Adrenal gland (tissue), 12 donors: ENCODE data around the gene OR51T1. TPM values are rescaled to one million over a fixed set of nuclear protein-coding genes. Genes with fewer than 3 reads are reported as not detected.

Experiments
- DNase-seq, 7 donors: peaks; one replicate each; pipeline ENCODE4 v3.0.0-alpha.2; 2019 to 2020
- H3K27ac ChIP-seq, 5 donors: fragments of 200-600 bp; sonication (generic) in 4 of 5; 1 replicate in 3 of 5; 2 replicates in 2 of 5; pipeline versions ENCODE4 v1.5.1 to v1.8.0; 2016 to 2020; ENCODE audit warnings: mild to moderate bottlenecking in 1 of 5
- H3K27me3 ChIP-seq: fragments of 200-600 bp; 2 replicates; pipeline ENCODE4 v1.8.0; 2021
- H3K36me3 ChIP-seq, 2 donors: fragments of 200-600 bp; replicated peaks in 1 of 2; 1 replicate in 1 of 2; 2 replicates in 1 of 2; pipeline versions ENCODE4 v1.5.1 to v1.8.0; 2018 to 2022
- H3K4me1 ChIP-seq, 2 donors: fragments of 200-600 bp; replicated peaks in 1 of 2; 1 replicate in 1 of 2; 2 replicates in 1 of 2; pipeline versions ENCODE4 v1.5.1 to v1.8.0; 2018 to 2021
- H3K4me3 ChIP-seq, 4 donors: fragments of 200-600 bp; sonication (generic) in 3 of 4; one replicate each; pipeline ENCODE4 v1.5.1; 2016 to 2018
- H3K9me3 ChIP-seq, 3 donors: fragments of 200-600 bp; sonication (generic) in 1 of 3; replicated peaks in 1 of 3; 1 replicate in 2 of 3; 2 replicates in 1 of 3; pipeline versions ENCODE4 v1.5.1 to v1.8.0; 2016 to 2021
- POLR2A ChIP-seq, 2 donors: fragments of 450-650 bp; IDR thresholded peaks; one replicate each; pipeline ENCODE4 v1.6.1; 2017; ENCODE audit warnings: antibody characterized with exemption in 2 of 2, mild to moderate bottlenecking in 2 of 2, moderate library complexity in 1 of 2
- WGBS, 4 donors: extraction: QIAGEN DNeasy Blood & Tissue Kit in 2 of 4; methylation state at CpG; one replicate each; pipeline versions ENCODE4 v1.1.5 to v1.1.7; 2013 to 2017; 5-methylcytosine and 5-hydroxymethylcytosine counted together
- intact Hi-C, 2 donors: fragments of 100-400 bp; cut with DNase I; formaldehyde crosslinking; loops; one replicate each; pipeline versions ENCODE4 v1.14.1 to v1.15.0; 2022 to 2023
- polyA plus RNA-seq, 3 donors: library from polyadenylated mRNA; stranded (reverse); fragments of 200-250 nt in 2 of 3; fragments of 350-450 nt in 1 of 3; fragmentation: Illumina TruSeq in 1 of 3; extraction: RNeasy Lipid Tissue Mini Kit (QIAGEN cat#74804) in 1 of 3; gene quantifications; one replicate each; pipeline ENCODE4 v1.2.3, GENCODE V29; 2013 to 2014
- total RNA-seq, 9 donors: library from RNA; depleted of rRNA in 4 of 9; stranded (reverse); fragments of >200 nt in 4 of 9; fragments of 120-200 nt in 1 of 9; fragmentation: NEBNext Ultra II Directional in 1 of 9; extraction: Animal tissue kit (Norgen Biotek cat#: 25700) in 1 of 9; gene quantifications; one replicate each; pipeline versions ENCODE4 v1.1.0 to v1.2.4, GENCODE V29; 2013 to 2023
- TF ChIP-seq, protein P1 (sequence below), 6 experiments: fragments of 450-650 bp in 4 of 6; fragments of 200-600 bp in 2 of 6; sonication (generic) in 1 of 6; IDR thresholded peaks; 1 replicate in 5 of 6; 2 replicates in 1 of 6; pipeline versions ENCODE4 v1.5.1 to v1.8.0; 2016 to 2021; ENCODE audit warnings: antibody characterized with exemption in 6 of 6, mild to moderate bottlenecking in 2 of 6, moderate library complexity in 1 of 6
- donor health status: healthy with polysubstance abuse.
- donor health status: Bipolar disorder and iron deficiency.
- donor health status: DM: yes; HTN: yes; CAD: no.
- donor health status: DM: no; HTN: no; CAD: no.
- donor health status: DM: no; HTN: no; CAD: no.
- donor health status: DM: yes; HTN: yes; CAD: no.

Gene OR51T1
- total and polyA plus RNA-seq, 12 donors = not detected

- DNase-seq = no peak
- Histone ChIP-seq H3K36me3 (no peaks in the 10 kb centered on the region), H3K27me3 (no peaks in the 10 kb centered on the region), H3K9me3 (no peaks in the 10 kb centered on the region), H3K4me1 (no peaks in the 10 kb centered on the region), H3K4me3 (no peak within 1 kb of the TSS), H3K27ac (no peak within 1 kb of the TSS)
- TF ChIP-seq, protein P1, sequence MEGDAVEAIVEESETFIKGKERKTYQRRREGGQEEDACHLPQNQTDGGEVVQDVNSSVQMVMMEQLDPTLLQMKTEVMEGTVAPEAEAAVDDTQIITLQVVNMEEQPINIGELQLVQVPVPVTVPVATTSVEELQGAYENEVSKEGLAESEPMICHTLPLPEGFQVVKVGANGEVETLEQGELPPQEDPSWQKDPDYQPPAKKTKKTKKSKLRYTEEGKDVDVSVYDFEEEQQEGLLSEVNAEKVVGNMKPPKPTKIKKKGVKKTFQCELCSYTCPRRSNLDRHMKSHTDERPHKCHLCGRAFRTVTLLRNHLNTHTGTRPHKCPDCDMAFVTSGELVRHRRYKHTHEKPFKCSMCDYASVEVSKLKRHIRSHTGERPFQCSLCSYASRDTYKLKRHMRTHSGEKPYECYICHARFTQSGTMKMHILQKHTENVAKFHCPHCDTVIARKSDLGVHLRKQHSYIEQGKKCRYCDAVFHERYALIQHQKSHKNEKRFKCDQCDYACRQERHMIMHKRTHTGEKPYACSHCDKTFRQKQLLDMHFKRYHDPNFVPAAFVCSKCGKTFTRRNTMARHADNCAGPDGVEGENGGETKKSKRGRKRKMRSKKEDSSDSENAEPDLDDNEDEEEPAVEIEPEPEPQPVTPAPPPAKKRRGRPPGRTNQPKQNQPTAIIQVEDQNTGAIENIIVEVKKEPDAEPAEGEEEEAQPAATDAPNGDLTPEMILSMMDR (IDR thresholded peaks at IDR 0.05) = no peak
- no peak for TF ChIP-seq POLR2A (IDR thresholded peaks at IDR 0.05)
- 37 to 71% (median 64%) methylated on average over 1 of the region's 1 CpG for WGBS, 4 donors
- intact Hi-C loops = no loop called here
Measured at GRCh38 chr11:4924239-4924638, 42.5 kb downstream of the OR51T1 start, which contains the start of gene OR51G1. OR51G1 (minus strand) TSS chr11:4924339; CDS start chr11:4924339, 0 bp downstream.

- Histone ChIP-seq H3K36me3 (no peaks in the 10 kb centered on the region), H3K9me3 (no peaks in the 10 kb centered on the region), H3K27ac (no peak overlapping the region), H3K4me1 (no peaks in the 10 kb centered on the region), H3K4me3 (no peak overlapping the region), H3K27me3 (no peaks in the 10 kb centered on the region)
- intact Hi-C loops = no loop called here
- no peak for TF ChIP-seq POLR2A (IDR thresholded peaks at IDR 0.05)
- TF ChIP-seq, protein P1 (IDR thresholded peaks at IDR 0.05) = no peak
- no peak for DNase-seq
Measured at GRCh38 chr11:4926608-4927007, 44.9 kb downstream of the OR51T1 start.

Other genes with a start within 250 kb of the OR51T1 start
- not detected for gene OR51D1, start 244.4 kb upstream of the OR51T1 start, total RNA-seq
- not detected for gene OR51D1, start 244.4 kb upstream of the OR51T1 start, polyA plus RNA-seq
- gene OR51E1, start 237.9 kb upstream of the OR51T1 start, total RNA-seq = under 1 TPM in 1 of 9 donors, not detected in 8; 0.11 TPM
- gene OR51E1, start 237.9 kb upstream of the OR51T1 start, polyA plus RNA-seq = under 1 TPM in 1 of 3 donors, not detected in 2; 0.27 TPM
- gene OR51E2, start 184.0 kb upstream of the OR51T1 start, total RNA-seq = not detected
- under 1 TPM in 1 of 3 donors, not detected in 2; 0.10 TPM for gene OR51E2, start 184.0 kb upstream of the OR51T1 start, polyA plus RNA-seq
- gene MMP26, start 177.1 kb upstream of the OR51T1 start, total RNA-seq = not detected
- not detected for gene MMP26, start 177.1 kb upstream of the OR51T1 start, polyA plus RNA-seq
- gene OR51F1, start 112.0 kb upstream of the OR51T1 start, total RNA-seq = not detected
- not detected for gene OR51F1, start 112.0 kb upstream of the OR51T1 start, polyA plus RNA-seq
- gene OR52R1, start 77.5 kb upstream of the OR51T1 start, total RNA-seq = not detected
- gene OR52R1, start 77.5 kb upstream of the OR51T1 start, polyA plus RNA-seq = not detected
- not detected for gene OR51F2, start 60.6 kb upstream of the OR51T1 start, total RNA-seq
- not detected for gene OR51F2, start 60.6 kb upstream of the OR51T1 start, polyA plus RNA-seq
- not detected for gene OR51S1, start 32.7 kb upstream of the OR51T1 start, total RNA-seq
- not detected for gene OR51S1, start 32.7 kb upstream of the OR51T1 start, polyA plus RNA-seq
- gene OR51A7, start 21.9 kb downstream of the OR51T1 start, total RNA-seq = not detected
- not detected for gene OR51A7, start 21.9 kb downstream of the OR51T1 start, polyA plus RNA-seq
- not detected for gene OR51G2, start 37.5 kb downstream of the OR51T1 start, total RNA-seq
- not detected for gene OR51G2, start 37.5 kb downstream of the OR51T1 start, polyA plus RNA-seq
- not detected for gene OR51G1, start 42.4 kb downstream of the OR51T1 start, total RNA-seq
- gene OR51G1, start 42.4 kb downstream of the OR51T1 start, polyA plus RNA-seq = not detected
- gene OR51A4, start 65.7 kb downstream of the OR51T1 start, total RNA-seq = not detected
- gene OR51A4, start 65.7 kb downstream of the OR51T1 start, polyA plus RNA-seq = not detected
- not detected for gene OR51A2, start 73.8 kb downstream of the OR51T1 start, total RNA-seq
- not detected for gene OR51A2, start 73.8 kb downstream of the OR51T1 start, polyA plus RNA-seq
- not detected for gene OR51L1, start 113.0 kb downstream of the OR51T1 start, total RNA-seq
- gene OR51L1, start 113.0 kb downstream of the OR51T1 start, polyA plus RNA-seq = not detected
- not detected for gene OR52J3, start 164.6 kb downstream of the OR51T1 start, total RNA-seq
- gene OR52J3, start 164.6 kb downstream of the OR51T1 start, polyA plus RNA-seq = not detected
- gene OR52E2, start 177.7 kb downstream of the OR51T1 start, total RNA-seq = not detected
- gene OR52E2, start 177.7 kb downstream of the OR51T1 start, polyA plus RNA-seq = not detected
- not detected for gene OR52E1, start 187.7 kb downstream of the OR51T1 start, total RNA-seq
- gene OR52E1, start 187.7 kb downstream of the OR51T1 start, polyA plus RNA-seq = not detected